ENCODE measurements around the gene DUSP22. TPM values are rescaled to one million over a fixed set of nuclear protein-coding genes. Genes with fewer than 3 reads are reported as not detected.
"Not testable (repeated sequence)": the region's sequence is repeated elsewhere in the genome, so short reads cannot be mapped to it uniquely, and the experiment has no call there.

Gene DUSP22
- polyA plus RNA-seq, 1 experiment = 9.8 TPM

DNA sequence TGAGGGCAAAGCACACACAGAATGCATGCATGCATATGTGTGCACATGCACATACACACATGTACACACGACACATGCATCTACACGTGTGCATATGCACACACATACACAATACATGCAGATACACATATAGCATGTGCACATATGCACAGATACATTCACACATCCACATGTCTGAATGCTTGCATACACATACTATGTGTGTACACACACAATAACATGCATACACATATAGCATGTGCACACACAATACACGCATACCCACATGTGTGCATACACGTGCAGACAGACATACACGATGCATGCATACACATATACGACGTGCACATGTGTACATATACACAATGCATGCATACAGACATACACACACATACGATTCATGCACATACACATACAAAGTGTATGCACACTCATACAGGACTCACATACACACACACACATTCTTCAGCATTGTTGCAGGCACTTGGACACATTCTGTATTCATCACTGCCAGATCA is 75.1 kb downstream of the DUSP22 start:
- Histone ChIP-seq H3K4me3 (ENCODE audit: low read depth, low read length) (no peak overlapping the region), H3K27me3 (ENCODE audit: control insufficient read depth, insufficient read depth, low read length) (no peaks in the 10 kb centered on the region; the same call in 1 of the 2 replicates), H3K36me3 (ENCODE audit: control insufficient read depth, insufficient read depth, low read length) (no peaks in the 10 kb centered on the region)
- DNase-seq (ENCODE audit: low read depth) = no peak
- TF ChIP-seq CTCF (IDR thresholded peaks at IDR 0.05; ENCODE audit: insufficient read depth, low read depth, low read length) = no peak
- ChIA-PET CTCF (no interaction called here), POLR2A (no interaction called here)

- POLR2A ChIA-PET = no interaction called here
- no peak for DNase-seq (ENCODE audit: low read depth)
- TF ChIP-seq CTCF (IDR thresholded peaks at IDR 0.05; ENCODE audit: insufficient read depth, low read depth, low read length) = no peak
- Histone ChIP-seq H3K4me3 (ENCODE audit: low read depth, low read length) (no peak overlapping the region), H3K36me3 (ENCODE audit: control insufficient read depth, insufficient read depth, low read length) (no peaks in the 10 kb centered on the region), H3K27me3 (ENCODE audit: control insufficient read depth, insufficient read depth, low read length) (no peaks in the 10 kb centered on the region; the same call in 1 of the 2 replicates)
- CTCF ChIA-PET = no interaction called here
Measured at GRCh38 chr6:367891-368630, 75.8 kb downstream of the DUSP22 start.

GRCh38 chr6:369559-370431 is 77.5 kb downstream of the DUSP22 start:
- H3K4me3 ChIP-seq (ENCODE audit: low read depth, low read length) = no peak overlapping the region
- CTCF ChIA-PET = interaction anchor here (1.1 kb wide), 1 partner anchor 181 kb away, joined by 3 read pairs; no protein-coding TSS in a partner anchor
- TF ChIP-seq CTCF (IDR thresholded peaks at IDR 0.05; ENCODE audit: insufficient read depth, low read depth, low read length) = no peak
- POLR2A ChIA-PET = no interaction called here
- H3K27me3 ChIP-seq (ENCODE audit: control insufficient read depth, insufficient read depth, low read length) = peaks cover 2% of the 10 kb centered on the region
- no peaks in the 10 kb centered on the region for H3K36me3 ChIP-seq (ENCODE audit: control insufficient read depth, insufficient read depth, low read length)
- DNase-seq (ENCODE audit: low read depth) = no peak

DNA sequence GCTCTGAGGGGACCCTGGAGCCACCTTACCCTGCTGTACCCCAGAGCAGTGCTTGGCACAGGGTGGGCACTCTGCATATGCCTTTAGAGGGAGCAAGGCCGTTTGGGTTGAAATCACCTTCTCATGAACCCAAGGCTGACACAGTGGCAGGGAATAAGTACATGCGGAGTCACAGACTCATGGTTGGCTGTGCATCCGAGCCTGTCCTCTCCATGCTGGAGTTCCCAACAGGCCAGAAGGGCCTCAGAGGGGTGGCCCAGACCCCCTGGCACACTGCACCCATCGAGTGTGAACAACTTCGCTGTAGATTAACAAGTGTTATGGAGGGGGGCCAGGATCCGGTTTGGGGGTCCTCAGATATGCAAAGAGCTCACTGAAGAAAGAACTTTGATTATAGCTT is 78.3 kb downstream of the DUSP22 start:
- POLR2A ChIA-PET = no interaction called here

DNA sequence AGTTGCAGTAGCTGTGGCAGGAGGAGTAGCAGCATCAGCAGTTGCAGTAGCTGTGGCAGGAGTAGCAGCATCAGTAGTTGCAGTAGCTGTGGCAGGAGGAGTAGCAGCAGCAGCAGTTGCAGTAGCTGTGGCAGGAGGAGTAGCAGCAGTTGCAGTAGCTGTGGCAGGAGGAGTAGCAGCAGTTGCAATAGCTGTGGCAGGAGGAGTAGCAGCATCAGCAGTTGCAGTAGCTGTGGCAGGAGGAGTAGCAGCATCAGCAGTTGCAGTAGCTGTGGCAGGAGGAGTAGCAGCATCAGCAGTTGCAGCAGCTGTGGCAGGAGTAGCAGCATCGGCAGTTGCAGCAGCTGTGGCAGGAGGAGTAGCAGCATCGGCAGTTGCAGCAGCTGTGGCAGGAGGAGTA is 79.6 kb downstream of the DUSP22 start:
- CTCF ChIA-PET, POLR2A ChIA-PET: not testable (repeated sequence)

More for the DNA sequence above, 78.3 kb downstream of the DUSP22 start:
- no peak for DNase-seq (ENCODE audit: low read depth)
- no peak for TF ChIP-seq CTCF (IDR thresholded peaks at IDR 0.05; ENCODE audit: insufficient read depth, low read depth, low read length)
- Histone ChIP-seq H3K27me3 (ENCODE audit: control insufficient read depth, insufficient read depth, low read length) (peaks cover 4% of the 10 kb centered on the region), H3K36me3 (ENCODE audit: control insufficient read depth, insufficient read depth, low read length) (no peaks in the 10 kb centered on the region), H3K4me3 (ENCODE audit: low read depth, low read length) (no peak overlapping the region)
- CTCF ChIA-PET = interaction anchor here (1.1 kb wide), 1 partner anchor 182 kb away, joined by 3 read pairs; no protein-coding TSS in a partner anchor

More for the DNA sequence above, 79.6 kb downstream of the DUSP22 start:
- H3K36me3 ChIP-seq (ENCODE audit: control insufficient read depth, insufficient read depth, low read length); DNase-seq (ENCODE audit: low read depth); H3K27me3 ChIP-seq (ENCODE audit: control insufficient read depth, insufficient read depth, low read length); H3K4me3 ChIP-seq (ENCODE audit: low read depth, low read length): not testable (repeated sequence)

Data from BJ (cell line).